ENCODE results near the gene GMPR2. TPM values are rescaled to one million over a fixed set of nuclear protein-coding genes. Genes with fewer than 3 reads are reported as not detected.

GMPR2 gene
- total RNA-seq, 1 experiment from 2014 or later = 56.9 TPM

- Histone ChIP-seq H3K4me2 (ENCODE audit: low read length) (no peak within 1 kb of the TSS), H2AFZ (ENCODE audit: low read length) (no peak within 1 kb of the TSS), H3K79me2 (ENCODE audit: low read length) (no peaks in the 10 kb centered on the region), H3K4me1 (ENCODE audit: insufficient read depth, low read length) (peaks cover 8% of the 10 kb centered on the region; the same call in 1 of the 2 replicates), H3K9me2 (replicated peaks; ENCODE audit: low read length) (no peaks in the 10 kb centered on the region), H4K20me1 (ENCODE audit: low read length) (no peaks in the 10 kb centered on the region), H3F3A (ENCODE audit: low read length, unreplicated experiment) (no peaks in the 10 kb centered on the region), H3K9me3 (ENCODE audit: low read length) (no peaks in the 10 kb centered on the region), H3K36me3 (ENCODE audit: low read depth, low read length) (no peaks in the 10 kb centered on the region), H3K27me3 (ENCODE audit: low read length) (no peaks in the 10 kb centered on the region), H3K9ac (ENCODE audit: low read length) (no peak within 1 kb of the TSS), H3K27ac (ENCODE audit: low read length) (no peak within 1 kb of the TSS), H3K4me3 (ENCODE audit: low read length) (no peak within 1 kb of the TSS)
- intact Hi-C loops (cut with micrococcal nuclease) = no loop called here
- DNase-seq = no peak
- TF ChIP-seq CTCF (conservative IDR thresholded peaks at IDR 0.05; ENCODE audit: low read depth, low read length) (no peak), EZH2phosphoT487 (IDR thresholded peaks at IDR 0.05; ENCODE audit: borderline replicate concordance, low read length) (no peak), EZH2 (IDR thresholded peaks at IDR 0.05; ENCODE audit: low read length, unreplicated experiment) (no peak)
- no peak for ATAC-seq
- CTCF ChIA-PET = no interaction called here
- POLR2A ChIA-PET (ENCODE audit: unreplicated experiment) = no interaction called here
- BruUV-seq (replicated peaks) = no TSS peak
Observed at GRCh38 chr14:24262821-24263733, 30.3 kb downstream of the GMPR2 start, which contains the start of gene TGM1. Gene TGM1, minus strand, starts transcription at chr14:24263177. Its CDS starts 825 bp downstream, at chr14:24262352.

- Histone ChIP-seq H3K36me3 (ENCODE audit: low read depth, low read length) (no peaks in the 10 kb centered on the region), H3K27me3 (ENCODE audit: low read length) (no peaks in the 10 kb centered on the region), H4K20me1 (ENCODE audit: low read length) (no peaks in the 10 kb centered on the region), H3K9ac (ENCODE audit: low read length) (no peak overlapping the region), H3K9me3 (ENCODE audit: low read length) (no peaks in the 10 kb centered on the region), H3K4me2 (ENCODE audit: low read length) (no peak overlapping the region), H3K27ac (ENCODE audit: low read length) (no peak overlapping the region), H3K79me2 (ENCODE audit: low read length) (no peaks in the 10 kb centered on the region), H2AFZ (ENCODE audit: low read length) (no peak overlapping the region), H3K4me1 (ENCODE audit: insufficient read depth, low read length) (peaks cover 8% of the 10 kb centered on the region; the same call in 1 of the 2 replicates), H3K4me3 (ENCODE audit: low read length) (no peak overlapping the region), H3K9me2 (replicated peaks; ENCODE audit: low read length) (no peaks in the 10 kb centered on the region), H3F3A (ENCODE audit: low read length, unreplicated experiment) (no peaks in the 10 kb centered on the region)
- TF ChIP-seq CTCF (conservative IDR thresholded peaks at IDR 0.05; ENCODE audit: low read depth, low read length) (no peak), EZH2 (IDR thresholded peaks at IDR 0.05; ENCODE audit: low read length, unreplicated experiment) (no peak), EZH2phosphoT487 (IDR thresholded peaks at IDR 0.05; ENCODE audit: borderline replicate concordance, low read length) (no peak)
- intact Hi-C loops (cut with micrococcal nuclease) = no loop called here
- CTCF ChIA-PET = no interaction called here
- POLR2A ChIA-PET (ENCODE audit: unreplicated experiment) = no interaction called here
- BruUV-seq (replicated peaks) = no TSS peak
- DNase-seq = no peak
- 0 out of 2 replicates have a peak, but pooled peaks have one; percentile 14 for ATAC-seq
Observed at GRCh38 chr14:24263848-24264247, 31.1 kb downstream of the GMPR2 start.

- Histone ChIP-seq H2AFZ (ENCODE audit: low read length) (no peak overlapping the region), H3K9me2 (replicated peaks; ENCODE audit: low read length) (no peaks in the 10 kb centered on the region), H3K9ac (ENCODE audit: low read length) (no peak overlapping the region), H3K4me1 (ENCODE audit: insufficient read depth, low read length) (peaks cover 3% of the 10 kb centered on the region; the same call in 1 of the 2 replicates), H3F3A (ENCODE audit: low read length, unreplicated experiment) (no peaks in the 10 kb centered on the region), H3K4me3 (ENCODE audit: low read length) (no peak overlapping the region), H3K36me3 (ENCODE audit: low read depth, low read length) (no peaks in the 10 kb centered on the region), H3K9me3 (ENCODE audit: low read length) (no peaks in the 10 kb centered on the region), H3K79me2 (ENCODE audit: low read length) (no peaks in the 10 kb centered on the region), H3K27me3 (ENCODE audit: low read length) (no peaks in the 10 kb centered on the region), H3K27ac (ENCODE audit: low read length) (no peak overlapping the region), H4K20me1 (ENCODE audit: low read length) (no peaks in the 10 kb centered on the region), H3K4me2 (ENCODE audit: low read length) (no peak overlapping the region)
- CTCF ChIA-PET = no interaction called here
- ATAC-seq (no peak), DNase-seq (no peak)
- POLR2A ChIA-PET (ENCODE audit: unreplicated experiment) = no interaction called here
- TF ChIP-seq EZH2 (IDR thresholded peaks at IDR 0.05; ENCODE audit: low read length, unreplicated experiment) (no peak), CTCF (conservative IDR thresholded peaks at IDR 0.05; ENCODE audit: low read depth, low read length) (no peak), EZH2phosphoT487 (IDR thresholded peaks at IDR 0.05; ENCODE audit: borderline replicate concordance, low read length) (no peak)
- no TSS peak for BruUV-seq (replicated peaks)
- intact Hi-C loops (cut with micrococcal nuclease) = no loop called here
Observed at GRCh38 chr14:24264298-24264697, 31.6 kb downstream of the GMPR2 start.
